Activated CD8-positive, alpha-beta T cell treated with anti-CD3 and anti-CD28 coated beads for 36 hours (primary cell): ENCODE data around the gene NBAS. TPM values are rescaled to one million over a fixed set of nuclear protein-coding genes. Genes with fewer than 3 reads are reported as not detected.

ENCODE experiments used
- ATAC-seq: fragments of 200-7000 bp; cut with Tn5 transposase; one replicate; pipeline ENCODE4 v1.10.0; 2021; ENCODE audit warnings: mild to moderate bottlenecking, moderate library complexity
- CTCF ChIA-PET: fragments of 350-600 bp; sonication (Branson Sonifier 250); formaldehyde crosslinking; loops from one replicate; lab custom pipeline; 2021; ENCODE audit warnings: antibody characterized with exemption; lab: Charles Lee
- POLR2A ChIA-PET: fragments of 350-600 bp; sonication (Branson Sonifier 250); formaldehyde crosslinking; loops from one replicate; lab custom pipeline; 2021; ENCODE audit warnings: antibody characterized with exemption; lab: Charles Lee
- DNase-seq: peaks from one replicate; pipeline ENCODE4 v3.0.0-alpha.2; 2020
- H3K27ac Mint-ChIP-seq: one replicate; pipeline ENCODE4 v1.8.0; 2021; ENCODE audit warnings: mild to moderate bottlenecking, mixed read lengths
- H3K27me3 Mint-ChIP-seq: one replicate; pipeline ENCODE4 v1.8.0; 2021; ENCODE audit warnings: mixed read lengths
- H3K36me3 Mint-ChIP-seq: one replicate; pipeline ENCODE4 v1.8.0; 2021; ENCODE audit warnings: low read depth, mixed read lengths
- H3K4me1 Mint-ChIP-seq: one replicate; pipeline ENCODE4 v1.8.0; 2021; ENCODE audit warnings: low read depth, mixed read lengths
- H3K4me3 Mint-ChIP-seq: one replicate; pipeline ENCODE4 v1.8.0; 2021; ENCODE audit warnings: mild to moderate bottlenecking, moderate library complexity, mixed read lengths
- H3K9me3 Mint-ChIP-seq: one replicate; pipeline ENCODE4 v1.8.0; 2021; ENCODE audit warnings: mixed read lengths
- intact Hi-C: fragments of 100-400 bp; cut with micrococcal nuclease; formaldehyde crosslinking; loops from one replicate; pipeline ENCODE4 v1.10.0; 2022
- total RNA-seq, 2 experiments: library from RNA; stranded (reverse); gene quantifications; one replicate each; pipeline ENCODE4 v1.2.3, GENCODE V29; 2021
- TF ChIP-seq, protein P1 (sequence below): fragments of 200-600 bp; IDR thresholded peaks from one replicate; pipeline ENCODE4 v1.8.0; 2022; ENCODE audit warnings: antibody characterized with exemption, mild to moderate bottlenecking

Gene NBAS
- total RNA-seq, 2 experiments from 2014 or later: 40.9 to 41.9 TPM

DNA sequence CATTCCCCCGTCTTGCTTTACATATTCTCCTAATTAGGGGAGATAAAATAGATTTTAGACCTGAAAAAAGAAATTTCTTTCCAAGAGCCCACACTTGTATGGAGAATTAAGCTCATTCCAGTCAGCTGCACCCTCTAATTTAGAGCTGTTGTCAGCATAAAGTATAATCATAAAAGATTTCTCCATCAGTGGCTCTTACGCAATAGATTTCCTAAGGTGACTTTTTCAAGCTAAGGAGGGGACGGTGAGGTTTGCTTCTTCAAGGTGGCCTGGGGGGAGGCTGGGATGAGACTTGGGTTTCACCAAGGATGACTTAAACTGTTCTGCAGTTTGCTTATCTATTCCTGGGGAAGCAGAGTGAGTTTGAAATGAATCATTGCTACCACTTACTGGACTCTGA lies 426.2 kb downstream of the NBAS start:
- POLR2A ChIA-PET: interaction anchor here (0.7 kb wide), 1 partner anchor 12 kb away, joined by 4 read pairs; no protein-coding TSS in a partner anchor
- TF ChIP-seq, protein P1, sequence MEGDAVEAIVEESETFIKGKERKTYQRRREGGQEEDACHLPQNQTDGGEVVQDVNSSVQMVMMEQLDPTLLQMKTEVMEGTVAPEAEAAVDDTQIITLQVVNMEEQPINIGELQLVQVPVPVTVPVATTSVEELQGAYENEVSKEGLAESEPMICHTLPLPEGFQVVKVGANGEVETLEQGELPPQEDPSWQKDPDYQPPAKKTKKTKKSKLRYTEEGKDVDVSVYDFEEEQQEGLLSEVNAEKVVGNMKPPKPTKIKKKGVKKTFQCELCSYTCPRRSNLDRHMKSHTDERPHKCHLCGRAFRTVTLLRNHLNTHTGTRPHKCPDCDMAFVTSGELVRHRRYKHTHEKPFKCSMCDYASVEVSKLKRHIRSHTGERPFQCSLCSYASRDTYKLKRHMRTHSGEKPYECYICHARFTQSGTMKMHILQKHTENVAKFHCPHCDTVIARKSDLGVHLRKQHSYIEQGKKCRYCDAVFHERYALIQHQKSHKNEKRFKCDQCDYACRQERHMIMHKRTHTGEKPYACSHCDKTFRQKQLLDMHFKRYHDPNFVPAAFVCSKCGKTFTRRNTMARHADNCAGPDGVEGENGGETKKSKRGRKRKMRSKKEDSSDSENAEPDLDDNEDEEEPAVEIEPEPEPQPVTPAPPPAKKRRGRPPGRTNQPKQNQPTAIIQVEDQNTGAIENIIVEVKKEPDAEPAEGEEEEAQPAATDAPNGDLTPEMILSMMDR: no peak
- intact Hi-C loops: no loop called here
- no peaks in the 10 kb centered on the region for H3K4me1 Mint-ChIP-seq
- H3K27me3 Mint-ChIP-seq: no peaks in the 10 kb centered on the region
- DNase-seq (no peak), ATAC-seq (no peak)
- CTCF ChIA-PET: no interaction called here
- no peaks in the 10 kb centered on the region for H3K36me3 Mint-ChIP-seq
- peaks cover 4% of the 10 kb centered on the region for H3K9me3 Mint-ChIP-seq
- no peak overlapping the region for H3K27ac Mint-ChIP-seq
- no peak overlapping the region for H3K4me3 Mint-ChIP-seq

DNA sequence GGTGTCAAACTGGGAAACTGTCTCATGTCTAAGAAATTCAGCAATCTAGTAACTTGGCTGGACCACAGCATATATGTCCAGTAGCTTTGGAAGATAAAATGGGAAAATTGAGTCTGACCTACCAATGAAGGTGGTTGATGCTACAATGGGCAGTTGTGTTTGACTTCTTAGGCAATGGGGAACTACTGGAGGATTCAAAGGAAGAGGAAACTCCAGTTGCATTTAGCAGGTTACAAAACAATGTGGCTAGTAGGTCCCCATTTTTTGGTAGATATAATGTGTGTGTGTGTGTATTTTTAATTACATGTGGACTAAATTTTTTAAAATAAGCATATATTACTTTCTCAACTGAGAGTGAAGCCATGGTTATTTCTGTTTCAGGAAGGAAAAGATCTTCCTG lies 427.7 kb downstream of the NBAS start:
- Mint-ChIP-seq H3K4me1 (no peaks in the 10 kb centered on the region), H3K27me3 (no peaks in the 10 kb centered on the region), H3K9me3 (no peaks in the 10 kb centered on the region), H3K4me3 (no peak overlapping the region), H3K27ac (no peak overlapping the region), H3K36me3 (no peaks in the 10 kb centered on the region)
- DNase-seq (no peak), ATAC-seq (no peak)
- intact Hi-C loops: no loop called here
- ChIA-PET CTCF (no interaction called here), POLR2A (no interaction called here)
- TF ChIP-seq, protein P1: no peak

DNA sequence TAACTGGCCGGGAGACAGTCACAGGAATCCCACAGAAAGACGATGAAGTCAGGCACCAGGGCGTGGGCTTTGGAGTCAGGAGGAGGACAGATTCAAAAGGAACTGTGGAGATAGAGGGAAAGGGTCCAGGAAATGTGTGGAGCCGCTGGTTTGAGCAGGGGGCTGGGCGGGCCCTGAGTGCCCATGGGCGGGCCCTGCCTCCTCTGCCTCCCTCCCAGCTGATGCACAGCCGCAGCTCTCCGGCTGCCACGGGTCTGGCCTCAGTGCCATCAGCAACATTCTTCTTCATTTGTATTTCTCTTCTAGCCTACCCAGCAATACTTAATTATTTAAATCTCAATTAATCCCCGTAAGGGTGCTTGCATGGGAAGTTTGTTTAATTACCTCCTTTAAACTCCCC lies 432.3 kb downstream of the NBAS start:
- CTCF ChIA-PET: interaction anchor here (1.1 kb wide), 1 partner anchor 9 kb away, joined by 3 read pairs; no protein-coding TSS in a partner anchor
- H3K4me1 Mint-ChIP-seq: no peaks in the 10 kb centered on the region
- TF ChIP-seq, protein P1: no peak
- POLR2A ChIA-PET: no interaction called here
- H3K27ac Mint-ChIP-seq: no peak overlapping the region
- no peaks in the 10 kb centered on the region for H3K36me3 Mint-ChIP-seq
- no peaks in the 10 kb centered on the region for H3K9me3 Mint-ChIP-seq
- ATAC-seq (no peak), DNase-seq (no peak)
- no peak overlapping the region for H3K4me3 Mint-ChIP-seq
- intact Hi-C loops: no loop called here
- no peaks in the 10 kb centered on the region for H3K27me3 Mint-ChIP-seq

DNA sequence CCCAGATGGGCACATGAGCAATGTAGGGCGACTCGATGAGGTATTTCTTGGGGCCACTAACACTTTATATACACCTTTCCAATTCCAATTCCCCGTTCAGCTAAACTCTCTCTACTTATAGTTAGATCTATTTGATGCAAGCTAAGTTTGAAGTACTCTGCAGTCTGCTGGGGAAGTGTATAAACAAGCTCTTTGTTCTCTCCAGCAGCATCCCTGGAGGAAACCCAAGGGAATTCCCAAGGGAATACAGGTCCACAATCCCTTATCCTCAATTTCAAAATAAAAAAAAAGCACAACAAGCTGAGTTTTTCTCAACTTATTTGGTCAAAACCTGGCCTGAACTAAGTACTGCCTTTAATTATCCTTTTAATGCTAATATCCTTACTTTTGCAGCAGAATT lies 433.3 kb downstream of the NBAS start:
- POLR2A ChIA-PET: no interaction called here
- no peak overlapping the region for H3K27ac Mint-ChIP-seq

DNA sequence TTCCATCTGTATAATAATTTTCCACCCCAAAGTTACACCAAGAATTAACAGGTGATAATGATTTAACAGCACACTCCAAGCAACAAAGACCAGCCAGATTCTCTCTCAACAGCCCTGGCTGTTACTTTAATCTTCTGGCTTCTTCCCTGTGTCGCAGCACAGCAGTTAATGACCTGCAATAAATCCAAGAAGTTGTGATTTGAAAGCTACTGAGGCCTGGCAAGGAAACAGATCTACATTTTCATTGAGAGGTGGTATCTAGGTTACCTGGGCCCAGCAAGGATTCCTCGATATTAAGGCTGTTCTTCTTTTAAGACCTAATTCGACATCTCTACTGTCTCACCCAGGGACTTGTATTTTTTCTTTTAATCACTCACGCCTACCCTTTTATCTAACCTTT lies 433.8 kb downstream of the NBAS start:
- H3K27ac Mint-ChIP-seq: no peak overlapping the region
- H3K9me3 Mint-ChIP-seq: no peaks in the 10 kb centered on the region
- H3K27me3 Mint-ChIP-seq: no peaks in the 10 kb centered on the region
- no peaks in the 10 kb centered on the region for H3K4me1 Mint-ChIP-seq
- TF ChIP-seq, protein P1: no peak
- no peaks in the 10 kb centered on the region for H3K36me3 Mint-ChIP-seq
- POLR2A ChIA-PET: no interaction called here
- no peak for DNase-seq
- CTCF ChIA-PET: interaction anchor here (1.2 kb wide), 1 partner anchor 33 kb away, joined by 4 read pairs; no protein-coding TSS in a partner anchor
- no peak overlapping the region for H3K4me3 Mint-ChIP-seq
- no peak for ATAC-seq
- intact Hi-C loops: no loop called here

More for the DNA sequence above, 433.3 kb downstream of the NBAS start:
- no peaks in the 10 kb centered on the region for H3K9me3 Mint-ChIP-seq
- CTCF ChIA-PET: interaction anchor here (1.1 kb wide), 1 partner anchor 10 kb away, joined by 3 read pairs; no protein-coding TSS in a partner anchor
- no peak for ATAC-seq
- H3K36me3 Mint-ChIP-seq: no peaks in the 10 kb centered on the region
- no peak for DNase-seq
- no peaks in the 10 kb centered on the region for H3K27me3 Mint-ChIP-seq
- H3K4me1 Mint-ChIP-seq: no peaks in the 10 kb centered on the region
- no peak overlapping the region for H3K4me3 Mint-ChIP-seq
- intact Hi-C loops: no loop called here
- TF ChIP-seq, protein P1: no peak
